ENCODE measurements around the gene ATP1A3. TPM values are rescaled to one million over a fixed set of nuclear protein-coding genes. Genes with fewer than 3 reads are reported as not detected.

ATP1A3 gene
- total RNA-seq, 1 experiment from 2014 or later: 0.05 TPM

DNA sequence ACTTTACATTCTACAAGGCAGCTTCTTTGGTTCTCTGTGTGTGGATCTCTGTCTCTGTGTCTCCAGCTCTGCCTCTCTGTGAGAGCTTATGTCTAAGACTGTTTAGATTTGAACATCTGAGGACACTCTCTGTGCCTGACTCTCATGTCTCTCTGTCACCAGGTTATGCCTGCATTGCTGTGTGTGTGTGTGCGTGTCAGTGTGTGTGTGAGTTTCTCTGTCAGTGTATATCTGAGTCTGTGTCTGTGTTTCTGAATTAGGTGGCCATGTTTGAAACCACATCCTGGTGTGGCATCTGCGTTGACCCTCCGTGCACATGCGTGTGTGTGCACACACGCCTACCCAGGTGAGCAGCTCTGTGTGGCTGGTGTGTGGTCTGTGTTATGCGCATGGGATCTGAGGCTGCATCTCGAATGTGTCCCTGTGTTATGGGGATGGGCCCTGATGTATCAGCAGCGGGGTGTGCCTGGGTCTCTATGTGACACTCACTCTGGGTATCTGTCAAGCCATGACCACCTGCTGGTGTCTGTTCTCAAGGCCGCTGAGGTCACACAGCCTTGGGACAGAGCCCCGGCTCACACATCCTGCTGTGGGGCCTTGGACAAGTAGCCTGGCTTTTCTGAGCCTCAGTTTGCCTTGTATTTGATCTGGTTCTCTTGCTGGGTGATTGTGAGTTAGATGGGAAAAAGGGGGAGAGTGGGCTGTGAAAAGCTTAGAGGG is 6.7 kb downstream of the ATP1A3 start:
- DNase-seq (ENCODE audit: low read depth): no peak

DNA sequence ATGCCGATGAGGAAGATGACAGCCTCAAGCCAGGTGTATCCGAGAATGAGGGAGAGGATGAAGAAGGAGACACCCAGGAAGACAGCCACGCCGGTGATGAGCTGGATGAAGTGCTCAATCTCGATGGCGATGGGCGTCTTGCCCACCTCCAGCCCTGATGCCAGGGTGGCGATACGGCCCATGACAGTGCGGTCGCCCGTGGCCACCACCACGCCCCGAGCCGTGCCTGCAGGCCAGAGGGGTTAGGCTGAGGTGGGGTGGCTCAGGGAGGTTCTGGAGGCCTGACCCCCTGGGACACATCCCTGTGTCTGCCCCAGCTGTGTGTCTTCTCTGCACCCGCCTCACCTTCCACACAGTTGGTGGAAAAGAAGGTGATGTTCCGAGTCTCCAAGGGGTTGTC is 9.1 kb downstream of the ATP1A3 start:
- no peak for DNase-seq (ENCODE audit: low read depth)

DNA sequence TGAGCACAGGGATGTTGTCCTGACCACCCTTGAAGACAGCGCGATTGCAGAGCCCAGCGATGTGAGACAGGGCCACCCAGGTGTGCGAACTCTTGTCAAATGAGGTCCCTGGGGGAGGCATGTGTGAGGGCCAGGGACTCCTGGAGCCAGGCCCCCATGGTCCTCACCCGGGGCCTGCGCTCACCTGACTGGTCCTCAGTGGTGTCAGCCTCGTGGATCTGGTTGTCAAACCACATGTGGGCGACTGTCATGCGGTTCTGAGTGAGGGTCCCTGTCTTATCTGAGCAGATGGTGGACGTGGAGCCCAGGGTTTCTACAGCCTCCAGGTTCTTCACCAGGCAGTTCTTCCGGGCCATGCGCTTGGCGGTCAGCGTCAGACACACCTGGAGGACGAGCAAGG is 12.3 kb downstream of the ATP1A3 start:
- DNase-seq (ENCODE audit: low read depth): no peak

DNA sequence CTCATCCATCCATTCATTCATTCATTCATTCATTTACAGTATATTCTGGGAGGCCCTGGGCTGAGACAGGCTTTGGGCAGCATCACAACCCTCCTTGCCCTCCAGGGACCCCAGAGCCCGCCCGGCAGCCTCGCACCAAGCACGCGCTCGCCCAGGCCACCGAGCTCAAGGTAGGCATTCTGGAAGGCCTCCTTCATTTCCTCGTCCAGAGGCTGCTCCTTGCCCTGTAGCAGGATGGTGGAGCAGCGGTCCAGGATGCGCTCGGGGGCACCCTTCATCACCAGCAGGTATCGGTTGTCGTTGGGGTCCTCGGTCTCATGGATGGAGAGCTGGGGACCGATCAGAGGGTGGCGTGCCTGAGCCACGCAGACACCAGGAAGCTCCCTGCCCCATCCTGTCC is 15.6 kb downstream of the ATP1A3 start:
- no peak for DNase-seq (ENCODE audit: low read depth)

DNA sequence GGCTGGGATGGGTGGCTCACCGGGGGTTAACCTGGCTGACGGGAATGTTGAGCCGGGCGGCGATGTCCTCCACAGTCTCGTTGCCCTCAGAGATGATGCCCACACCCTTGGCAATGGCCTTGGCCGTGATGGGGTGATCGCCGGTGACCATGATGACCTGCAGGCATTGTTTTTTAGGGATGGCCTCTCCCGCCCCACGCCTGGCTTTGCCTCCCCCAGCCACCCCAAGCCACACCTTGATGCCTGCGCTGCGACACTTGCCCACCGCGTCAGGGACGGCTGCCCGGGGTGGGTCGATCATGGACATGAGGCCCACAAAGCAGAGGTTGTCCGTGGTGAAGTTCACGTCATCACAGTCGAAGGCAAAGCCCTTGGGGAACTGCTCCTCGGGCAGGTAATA is 16.1 kb downstream of the ATP1A3 start:
- no peak for DNase-seq (ENCODE audit: low read depth)

DNA sequence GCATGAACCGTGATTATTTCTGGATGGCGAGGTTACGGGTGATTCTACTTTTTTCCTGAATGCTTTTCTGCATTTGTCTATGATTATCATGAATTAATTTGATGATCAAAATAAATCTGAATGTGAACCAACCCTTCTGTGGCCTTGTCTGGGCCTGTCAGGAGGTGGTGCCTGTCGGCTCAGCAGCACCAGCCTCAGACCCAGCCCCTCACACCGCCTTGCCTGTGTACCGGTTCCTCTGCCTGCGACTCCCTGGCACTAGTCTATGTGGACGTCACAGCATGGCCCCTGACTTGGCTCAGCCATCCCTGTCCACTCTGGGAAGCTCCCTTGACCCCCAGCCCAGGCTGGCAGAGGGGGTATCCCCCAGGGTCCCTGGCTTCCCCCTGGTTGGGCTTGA is 19.4 kb downstream of the ATP1A3 start:
- no peak for DNase-seq (ENCODE audit: low read depth)

DNA sequence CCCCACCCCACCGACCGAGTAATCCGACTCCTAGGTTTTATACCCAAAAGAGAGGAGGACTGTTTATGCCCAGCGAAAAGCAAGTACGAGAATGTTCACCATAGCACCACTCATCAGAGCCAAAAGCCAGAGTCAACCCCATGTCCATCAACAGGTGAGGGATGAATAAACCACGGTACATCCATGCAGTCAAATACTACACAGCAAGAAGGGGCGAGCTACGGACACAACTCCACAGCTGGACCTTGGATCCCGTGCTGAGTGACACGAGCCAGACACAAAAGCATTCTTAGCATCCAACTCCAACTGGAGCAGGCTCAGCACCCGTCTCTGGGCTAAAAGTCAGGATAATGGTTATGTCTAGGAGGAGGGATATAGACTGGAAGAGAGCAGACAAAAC is 22.7 kb downstream of the ATP1A3 start:
- no peak for DNase-seq (ENCODE audit: low read depth)

DNA sequence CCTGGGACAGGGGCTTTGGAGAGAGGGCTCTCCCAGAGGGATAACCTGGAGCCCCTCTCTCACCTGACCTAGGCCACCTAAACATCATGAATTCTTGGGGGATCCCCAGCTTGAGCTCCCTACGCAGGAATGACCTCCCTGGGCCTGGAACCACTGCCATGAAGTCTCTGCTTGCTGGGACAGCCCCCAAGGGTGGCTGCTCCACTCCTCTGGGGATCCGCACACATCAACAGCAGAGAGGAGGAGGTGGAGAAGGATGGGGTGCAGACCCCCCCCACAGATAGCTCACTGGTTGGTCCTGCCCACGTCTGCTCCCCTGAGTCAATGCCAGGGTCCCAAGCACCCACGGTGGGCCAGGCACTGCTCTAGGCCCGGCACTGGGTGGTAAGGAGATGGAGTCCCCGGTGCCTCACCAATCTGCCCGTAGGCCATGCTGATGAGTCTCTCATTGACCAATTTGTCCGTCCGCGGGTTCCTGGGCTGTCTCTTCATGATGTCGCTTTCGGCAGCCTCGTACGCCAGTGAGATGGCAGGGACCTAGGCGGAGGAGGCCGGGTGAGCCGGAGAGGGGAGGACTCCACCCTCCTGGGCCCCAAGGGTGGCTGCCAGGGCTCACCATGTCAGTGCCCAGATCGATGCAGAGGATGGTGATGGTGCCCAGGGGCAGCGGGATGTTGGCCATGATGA is 24.1 kb downstream of the ATP1A3 start:
- DNase-seq (ENCODE audit: low read depth): no peak

DNA sequence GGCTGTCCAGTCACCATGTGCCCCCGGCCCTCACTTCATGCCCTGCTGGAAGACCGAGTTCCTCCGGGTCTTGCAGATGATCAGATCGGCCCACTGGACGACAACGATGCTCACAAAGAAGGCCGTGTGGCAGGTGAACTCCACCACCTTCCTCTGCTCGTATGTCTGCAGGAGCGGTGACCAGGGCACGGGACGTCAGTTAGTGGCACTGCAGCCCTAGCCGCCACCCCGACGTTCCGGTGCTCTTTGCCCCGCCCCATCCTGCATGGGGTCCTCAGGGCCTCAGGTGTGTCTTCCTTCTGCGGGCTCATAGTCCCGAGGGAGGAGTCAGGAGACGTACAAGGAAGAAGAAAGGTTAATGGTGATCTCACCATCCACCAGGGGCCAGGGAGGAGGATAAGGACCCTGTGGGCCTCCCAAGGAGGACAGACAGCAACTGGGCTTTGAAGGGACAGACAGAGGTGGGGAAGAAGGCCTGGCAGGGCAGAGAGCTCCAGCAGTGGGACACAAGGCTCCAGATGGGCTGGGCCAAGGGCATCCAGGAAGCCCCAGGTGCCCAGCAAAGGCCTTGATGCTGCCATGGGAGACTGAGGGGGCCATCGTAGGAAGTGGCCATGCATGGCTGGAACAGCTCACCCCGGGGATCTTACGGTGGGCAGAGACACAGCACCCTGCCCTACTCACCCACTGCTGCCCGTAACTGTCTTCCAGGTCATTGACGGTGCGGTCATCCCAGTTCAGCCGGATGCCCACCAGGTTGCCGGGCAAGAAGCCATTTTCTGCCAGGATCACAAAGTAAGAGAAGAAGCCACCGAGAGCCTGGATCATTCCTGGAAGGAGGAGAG is 25.1 kb downstream of the ATP1A3 start:
- DNase-seq (ENCODE audit: low read depth): no peak

DNA sequence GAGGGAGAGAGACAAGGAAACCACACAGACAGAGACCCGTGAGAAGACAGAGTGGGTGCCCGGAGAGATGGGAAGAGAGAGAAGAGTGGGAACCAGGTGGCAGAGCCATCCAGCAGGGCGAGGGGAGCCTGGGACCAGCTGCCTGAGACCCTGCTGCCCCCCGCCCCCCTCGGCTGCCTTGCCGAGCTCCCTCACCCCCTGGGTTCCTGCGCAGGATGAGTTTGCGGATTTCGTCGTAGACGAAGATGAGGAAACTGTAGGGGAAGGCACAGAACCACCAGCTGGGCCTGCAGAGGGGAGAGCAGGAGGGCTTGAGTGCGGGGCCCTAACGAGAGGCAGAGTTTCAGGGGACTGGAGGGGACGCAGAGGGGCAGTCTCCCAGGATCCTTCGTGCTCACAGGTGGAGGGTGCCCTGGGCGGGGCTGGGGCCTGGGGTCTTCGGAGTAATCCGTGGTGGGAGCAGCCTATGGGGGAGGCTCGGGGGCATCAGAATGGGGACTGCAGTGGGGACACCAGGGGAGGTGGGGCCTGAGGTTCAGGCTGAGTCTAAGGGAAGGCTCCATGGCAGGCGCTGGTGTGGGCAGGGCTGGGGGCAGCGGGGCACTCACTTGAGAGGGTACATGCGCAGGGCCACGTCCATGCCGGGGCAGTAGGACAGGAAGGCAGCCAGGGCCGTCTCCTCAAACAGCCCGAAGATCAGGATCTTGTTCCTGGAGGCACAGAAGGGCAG is 26.8 kb downstream of the ATP1A3 start:
- DNase-seq (ENCODE audit: low read depth): no peak

DNA sequence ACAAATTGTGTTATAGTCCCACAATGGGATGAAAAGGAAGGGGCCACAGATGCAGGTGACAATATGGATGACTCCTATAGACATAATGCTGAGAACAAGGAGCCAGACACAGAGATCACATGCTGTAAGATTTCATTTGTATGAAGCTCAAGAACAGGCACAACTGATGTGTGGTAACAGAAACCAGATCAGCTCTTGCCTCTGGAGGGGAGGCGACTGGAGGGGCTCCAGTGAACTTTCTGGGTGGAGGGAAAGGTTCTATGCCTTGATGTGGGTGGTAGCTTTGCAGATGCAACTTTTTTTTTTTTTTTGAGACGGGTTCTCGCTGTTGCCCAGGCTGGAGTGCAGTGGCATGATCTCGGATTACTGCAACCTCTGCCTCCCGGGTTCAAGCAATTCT is 28.9 kb downstream of the ATP1A3 start:
- no peak for DNase-seq (ENCODE audit: low read depth)

DNA sequence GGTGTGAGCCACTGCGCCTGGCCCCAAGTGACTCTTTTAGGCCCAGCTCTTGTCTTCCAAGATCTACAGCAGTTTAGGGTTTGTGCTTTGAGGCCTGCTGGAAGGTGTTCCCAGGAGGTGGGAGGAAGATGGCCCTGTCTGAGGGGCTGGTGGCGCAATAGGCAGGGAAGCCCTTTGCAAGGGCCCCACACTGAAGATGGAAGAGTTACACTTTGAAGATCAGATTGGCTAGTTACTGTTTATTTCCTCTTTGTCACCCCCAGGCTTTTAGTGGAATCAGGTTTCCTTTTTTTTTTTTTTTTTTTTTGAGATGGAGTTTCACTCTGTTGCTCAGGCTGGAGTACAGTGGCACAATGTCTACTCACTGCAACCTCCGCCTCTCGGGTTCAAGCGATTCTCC is 33.1 kb downstream of the ATP1A3 start:
- no peak for DNase-seq (ENCODE audit: low read depth)

DNA sequence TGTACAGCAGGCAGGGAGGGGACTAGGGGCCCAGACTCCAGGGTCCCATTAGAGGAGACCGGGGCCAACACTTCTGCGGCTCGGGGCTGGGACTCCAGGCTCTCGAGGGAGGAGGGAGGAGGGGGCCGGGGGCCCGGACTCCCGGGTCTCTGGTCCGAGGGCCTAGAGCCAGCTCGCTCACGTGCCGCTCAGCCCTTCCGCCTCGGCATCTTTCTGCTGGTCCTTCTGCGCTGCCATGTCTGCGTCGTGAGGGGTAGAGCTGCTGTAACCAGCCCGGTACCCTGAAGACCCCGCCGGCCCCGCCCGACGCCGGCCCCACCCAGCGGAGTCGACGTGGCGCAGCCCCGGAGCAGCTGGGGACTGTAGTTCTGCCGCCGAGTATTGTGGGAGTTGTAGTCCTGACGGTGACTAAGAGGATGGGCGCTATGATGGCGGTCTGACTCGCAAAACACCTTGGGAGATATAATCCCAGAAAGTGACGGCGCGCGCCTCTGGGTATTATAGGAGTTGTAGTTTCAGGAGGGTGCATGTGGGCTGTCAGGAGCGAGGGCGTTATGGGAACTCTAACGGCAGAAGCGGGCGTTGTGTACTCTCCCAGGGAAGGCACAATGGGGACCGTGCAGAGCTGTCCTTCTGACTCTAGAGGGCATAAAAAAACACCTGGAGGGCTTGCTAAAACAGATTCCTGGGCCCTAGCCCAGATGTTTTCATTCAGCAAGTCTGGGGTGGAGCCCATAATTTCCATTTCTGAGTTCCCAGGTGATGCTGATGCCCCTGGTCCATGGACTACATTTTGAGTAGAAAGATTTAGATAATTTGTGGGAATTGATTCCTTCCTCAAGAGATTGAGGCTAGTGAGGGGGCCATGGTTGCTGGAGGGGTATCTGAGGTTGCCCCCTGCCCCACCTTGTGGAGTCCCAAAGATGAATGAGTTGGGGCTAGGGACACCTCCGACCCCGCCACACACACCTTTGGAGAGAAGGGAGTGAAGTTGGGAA is 34.7 kb downstream of the ATP1A3 start, which contains the start of gene RABAC1:
Gene RABAC1, minus strand, starts transcription at position 266 of the 998 bp plus-strand sequence. Its CDS starts 29 bp downstream, at position 237.
- peak; percentile 91 for DNase-seq (ENCODE audit: low read depth)

DNA sequence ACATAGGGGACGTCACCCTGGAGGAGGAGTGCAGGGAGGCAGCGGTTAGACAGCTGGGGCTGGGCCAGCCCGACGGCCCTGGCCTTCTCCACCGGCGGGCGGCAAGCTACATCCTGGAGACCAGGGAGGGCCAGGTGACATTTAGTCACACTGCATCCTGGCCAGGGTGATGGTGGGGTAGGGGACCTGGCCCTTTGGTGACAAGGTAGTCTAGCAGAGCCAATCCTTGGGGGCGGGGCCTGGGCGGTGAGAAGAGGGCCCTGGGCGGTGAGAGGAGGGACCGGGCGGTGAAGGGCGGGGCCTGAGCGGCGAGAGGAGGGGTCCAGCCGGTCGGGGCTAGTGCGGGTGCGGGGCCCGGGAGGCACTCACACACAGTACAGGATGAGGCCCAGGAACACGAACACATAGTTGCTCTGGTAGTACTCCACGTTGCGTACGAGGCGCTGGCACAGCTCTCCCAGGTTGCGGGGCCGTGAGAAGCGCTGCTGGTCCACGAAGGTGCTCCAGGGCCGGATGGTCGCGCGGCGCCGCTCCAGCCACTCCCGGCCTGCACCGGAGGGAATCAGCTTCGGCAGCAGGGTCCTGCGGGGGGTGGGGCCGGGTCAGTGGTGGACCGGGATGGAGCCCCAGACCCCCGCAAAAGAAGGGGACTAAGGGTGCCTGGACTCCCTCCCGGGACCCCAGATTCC is 35.5 kb downstream of the ATP1A3 start:
- peak; percentile 75 for DNase-seq (ENCODE audit: low read depth)

DNA sequence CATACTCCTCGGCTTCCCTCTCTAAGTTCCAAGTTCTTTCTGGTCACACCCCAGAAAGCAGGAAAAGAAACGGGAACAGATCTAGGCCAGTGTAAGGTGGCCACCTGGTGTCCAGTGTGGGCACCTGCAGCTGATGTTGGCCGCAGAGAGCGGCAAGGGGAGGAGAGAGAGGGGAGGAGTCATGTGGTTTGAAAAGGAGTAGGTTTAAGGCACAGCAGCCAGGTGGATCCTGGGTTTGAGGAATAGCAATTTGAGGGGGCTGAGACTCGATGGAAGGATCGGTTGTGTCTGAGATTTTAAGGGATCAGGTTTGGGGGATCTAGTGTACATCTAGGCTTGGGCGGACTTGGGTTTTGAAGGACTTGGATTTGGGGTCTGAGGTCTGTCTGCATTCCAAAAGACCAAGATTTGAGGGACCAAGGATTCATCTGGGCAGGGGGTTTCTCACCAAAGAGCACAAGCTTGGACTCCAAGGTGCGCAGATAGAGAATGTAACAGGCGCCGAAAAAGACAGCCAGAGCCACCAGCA is 36.1 kb downstream of the ATP1A3 start:
- DNase-seq (ENCODE audit: low read depth): peak; percentile 89

DNA sequence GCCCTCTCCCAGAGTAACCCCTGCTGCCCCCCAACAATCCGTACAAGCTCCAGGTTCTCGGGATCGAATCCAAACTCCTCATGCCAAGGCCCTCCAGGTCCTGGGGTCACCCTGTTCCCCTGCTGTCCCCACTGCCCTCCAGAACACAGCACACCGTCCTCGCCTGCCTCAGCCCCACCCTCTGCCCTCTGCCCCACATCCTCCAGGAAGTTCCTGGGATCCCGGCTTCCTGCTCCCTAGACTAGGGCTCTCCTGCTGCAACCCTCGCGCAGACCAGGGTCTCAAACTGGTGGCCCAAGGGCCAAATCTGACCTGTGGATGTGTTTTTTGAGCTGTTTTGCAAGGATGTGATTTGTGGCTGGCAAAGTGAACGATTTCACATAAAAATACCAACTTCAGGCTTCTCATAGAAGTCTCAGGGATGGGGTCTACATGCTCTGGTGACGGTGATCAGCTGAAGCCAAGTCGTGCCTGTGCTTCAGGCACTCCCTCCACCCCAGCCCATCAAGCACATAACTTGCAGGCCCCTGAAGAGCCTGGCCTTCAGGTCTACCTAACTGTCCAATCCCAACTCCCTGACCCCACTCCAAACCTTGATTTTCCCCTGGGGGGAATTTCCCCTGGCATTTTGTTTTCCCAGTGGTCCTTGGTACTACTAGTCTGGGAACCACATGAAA is 36.7 kb downstream of the ATP1A3 start:
- DNase-seq (ENCODE audit: low read depth): no peak

DNA sequence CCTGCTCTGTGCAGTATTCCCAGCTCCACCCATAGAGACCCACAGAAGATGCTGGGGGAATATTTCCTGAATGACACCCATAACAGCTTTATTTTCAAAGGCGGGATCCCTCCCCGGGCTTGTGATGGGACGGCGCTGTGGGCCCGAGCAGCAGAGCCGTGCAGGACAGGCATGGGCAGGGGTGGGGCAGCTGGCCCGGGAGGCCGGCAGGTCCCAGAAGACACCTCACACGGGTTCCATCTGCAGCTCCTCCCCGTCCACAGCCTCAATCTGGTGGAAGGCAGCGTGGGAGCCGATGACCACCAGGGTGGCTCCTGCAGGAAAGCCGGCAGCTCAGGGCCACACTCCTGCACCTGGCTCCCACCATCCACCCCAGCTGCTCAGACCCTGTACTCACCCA is 37.4 kb downstream of the ATP1A3 start:
- no peak for DNase-seq (ENCODE audit: low read depth)

DNA sequence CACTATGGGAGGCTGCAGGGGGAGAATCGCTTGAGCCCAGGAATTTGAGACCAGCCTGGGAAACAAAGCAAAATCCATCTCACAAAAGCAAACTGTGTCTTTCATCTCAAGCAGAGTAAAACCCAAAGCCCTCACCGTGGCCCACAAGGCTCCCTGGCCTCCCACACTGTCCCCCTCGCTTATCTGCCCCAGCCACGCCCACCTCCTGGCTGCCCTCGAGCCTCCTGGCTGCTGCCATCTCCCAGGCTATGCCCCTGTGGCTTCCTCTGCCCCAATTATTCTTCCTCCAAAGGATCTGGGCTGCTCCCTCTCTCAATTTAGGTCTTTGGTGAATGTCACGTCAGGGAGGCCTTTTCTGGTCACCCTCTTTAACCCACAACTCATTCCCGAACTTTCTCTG is 38.5 kb downstream of the ATP1A3 start:
- DNase-seq (ENCODE audit: low read depth): no peak

DNA sequence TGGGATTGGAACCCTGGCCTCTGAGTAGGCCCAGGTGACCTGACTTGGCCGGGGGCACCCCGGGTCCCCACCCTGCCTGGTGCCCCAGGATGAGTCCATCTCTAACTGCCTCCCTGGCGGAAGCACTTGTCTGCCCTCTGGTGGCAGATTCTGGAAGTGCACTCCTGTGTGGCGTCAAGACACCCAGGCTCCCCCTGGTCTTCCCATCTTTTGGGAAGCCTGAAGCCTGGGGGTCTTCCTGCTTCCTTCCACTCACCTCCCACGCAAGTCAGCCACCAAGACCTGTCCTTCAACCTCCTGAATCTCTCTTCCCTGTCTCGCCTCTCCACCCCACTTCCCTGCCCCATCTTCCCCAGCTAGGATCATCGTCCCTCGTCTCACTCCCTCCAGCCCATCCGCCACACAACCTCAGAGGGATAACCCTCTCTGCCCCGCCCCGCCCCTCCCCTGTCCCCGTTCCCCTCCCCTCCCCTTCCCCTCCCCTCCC is 42.3 kb downstream of the ATP1A3 start:
- peak; percentile 57 for DNase-seq (ENCODE audit: low read depth)
